Uterus (tissue), 4 donors: Measurements from ENCODE around the gene METAP2. TPM values are rescaled to one million over a fixed set of nuclear protein-coding genes. Genes with fewer than 3 reads are reported as not detected.

Source experiments
- DNase-seq, 2 donors: peaks; one replicate each; pipeline ENCODE4 v3.0.0-alpha.2; 2019 to 2020
- H3K27ac ChIP-seq, 2 donors: fragments of 200-600 bp; sonication (generic); 1 replicate in 1 of 2; 2 replicates in 1 of 2; pipeline ENCODE4 v1.5.1; 2016 to 2018
- H3K27me3 ChIP-seq, 2 donors: fragments of 200-600 bp; sonication (generic); one replicate each; pipeline ENCODE4 v1.5.1; 2018 to 2019; ENCODE audit warnings: control low read depth in 1 of 2
- H3K36me3 ChIP-seq, 2 donors: fragments of 200-600 bp; sonication (generic); one replicate each; pipeline ENCODE4 v1.5.1; 2019; ENCODE audit warnings: control low read depth in 1 of 2
- H3K4me1 ChIP-seq, 2 donors: fragments of 200-600 bp; sonication (generic); one replicate each; pipeline ENCODE4 v1.5.1; 2018 to 2019; ENCODE audit warnings: control low read depth in 1 of 2
- H3K4me3 ChIP-seq, 2 donors: fragments of 200-600 bp; sonication (generic); 1 replicate in 1 of 2; 2 replicates in 1 of 2; pipeline ENCODE4 v1.5.1; 2018 to 2019; ENCODE audit warnings: mild to moderate bottlenecking in 1 of 2
- H3K9me3 ChIP-seq, 2 donors: fragments of 200-600 bp; sonication (generic); one replicate each; pipeline ENCODE4 v1.5.1; 2019; ENCODE audit warnings: control low read depth in 1 of 2
- POLR2A ChIP-seq, 2 donors: fragments of 450-650 bp; IDR thresholded peaks; one replicate each; pipeline ENCODE4 v1.6.1; 2016; ENCODE audit warnings: antibody characterized with exemption in 2 of 2, mild to moderate bottlenecking in 1 of 2, moderate library complexity in 1 of 2
- intact Hi-C: fragments of 100-400 bp; cut with DNase I; formaldehyde crosslinking; loops from one replicate; pipeline ENCODE4 v1.15.1; 2023; ENCODE audit warnings: low total_unique reads
- total RNA-seq, 4 donors: library from RNA; depleted of rRNA in 3 of 4; stranded (reverse); fragments of >200 nt in 3 of 4; gene quantifications; one replicate each; pipeline versions ENCODE4 v1.1.0 to v1.2.4, GENCODE V29; 2014 to 2023
- TF ChIP-seq, protein P1 (sequence below), 4 experiments: fragments of 200-600 bp in 2 of 4; fragments of 450-650 bp in 2 of 4; sonication (generic) in 2 of 4; IDR thresholded peaks; one replicate each; pipeline ENCODE4 v1.5.1; 2016 to 2019; ENCODE audit warnings: antibody characterized with exemption in 4 of 4, mild to moderate bottlenecking in 2 of 4, moderate library complexity in 1 of 4
- donor health status: DM: yes; HTN: yes; CAD: no.

METAP2 gene
- total RNA-seq, 4 donors from 2014 or later, result 25.9 to 544 (median 72.8) TPM

GRCh38 chr12:95533985-95534384 lies 60.0 kb downstream of the METAP2 start:
- H3K4me1 ChIP-seq, result no peaks in the 10 kb centered on the region
- H3K4me3 ChIP-seq, result no peak overlapping the region
- DNase-seq, result no peak
- intact Hi-C loops, result loop anchor here (10.0 kb wide), 1 partner anchor 419 kb away; no protein-coding TSS in a partner anchor
- TF ChIP-seq, protein P1, sequence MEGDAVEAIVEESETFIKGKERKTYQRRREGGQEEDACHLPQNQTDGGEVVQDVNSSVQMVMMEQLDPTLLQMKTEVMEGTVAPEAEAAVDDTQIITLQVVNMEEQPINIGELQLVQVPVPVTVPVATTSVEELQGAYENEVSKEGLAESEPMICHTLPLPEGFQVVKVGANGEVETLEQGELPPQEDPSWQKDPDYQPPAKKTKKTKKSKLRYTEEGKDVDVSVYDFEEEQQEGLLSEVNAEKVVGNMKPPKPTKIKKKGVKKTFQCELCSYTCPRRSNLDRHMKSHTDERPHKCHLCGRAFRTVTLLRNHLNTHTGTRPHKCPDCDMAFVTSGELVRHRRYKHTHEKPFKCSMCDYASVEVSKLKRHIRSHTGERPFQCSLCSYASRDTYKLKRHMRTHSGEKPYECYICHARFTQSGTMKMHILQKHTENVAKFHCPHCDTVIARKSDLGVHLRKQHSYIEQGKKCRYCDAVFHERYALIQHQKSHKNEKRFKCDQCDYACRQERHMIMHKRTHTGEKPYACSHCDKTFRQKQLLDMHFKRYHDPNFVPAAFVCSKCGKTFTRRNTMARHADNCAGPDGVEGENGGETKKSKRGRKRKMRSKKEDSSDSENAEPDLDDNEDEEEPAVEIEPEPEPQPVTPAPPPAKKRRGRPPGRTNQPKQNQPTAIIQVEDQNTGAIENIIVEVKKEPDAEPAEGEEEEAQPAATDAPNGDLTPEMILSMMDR (IDR thresholded peaks at IDR 0.05), result no peak
- no peak for TF ChIP-seq POLR2A (IDR thresholded peaks at IDR 0.05)
- no peak overlapping the region for H3K27ac ChIP-seq
- H3K9me3 ChIP-seq, result no peaks in the 10 kb centered on the region
- H3K27me3 ChIP-seq, result no peaks in the 10 kb centered on the region
- H3K36me3 ChIP-seq, result no peaks in the 10 kb centered on the region

DNA sequence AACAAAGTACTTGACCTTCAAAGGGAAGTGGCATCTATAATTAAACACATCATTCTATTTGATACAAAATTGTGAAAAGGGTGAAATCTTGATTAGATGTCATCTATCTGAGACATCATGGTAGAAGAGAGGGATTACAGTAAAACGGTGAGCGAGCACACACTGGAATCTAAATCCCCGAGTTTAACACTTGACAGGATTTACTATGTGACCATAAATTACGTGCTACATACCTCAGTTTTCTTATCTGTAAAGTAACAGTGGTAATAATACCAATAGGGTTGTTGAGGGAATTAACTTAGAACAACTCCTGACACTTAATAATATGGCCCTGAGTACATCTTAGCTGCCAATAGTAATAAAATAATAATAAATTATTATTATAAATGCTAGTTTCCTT lies 64.1 kb downstream of the METAP2 start:
- Histone ChIP-seq H3K27me3 (no peaks in the 10 kb centered on the region), H3K4me1 (no peaks in the 10 kb centered on the region), H3K27ac (no peak overlapping the region), H3K9me3 (no peaks in the 10 kb centered on the region), H3K4me3 (no peak overlapping the region), H3K36me3 (no peaks in the 10 kb centered on the region)
- intact Hi-C loops, result loop anchor here (10.0 kb wide), 1 partner anchor 423 kb away; no protein-coding TSS in a partner anchor
- no peak for TF ChIP-seq POLR2A (IDR thresholded peaks at IDR 0.05)
- TF ChIP-seq, protein P1 (IDR thresholded peaks at IDR 0.05), result no peak
- DNase-seq, result no peak

GRCh38 chr12:95538656-95539055 lies 64.7 kb downstream of the METAP2 start:
- Histone ChIP-seq H3K4me1 (no peaks in the 10 kb centered on the region), H3K9me3 (no peaks in the 10 kb centered on the region), H3K4me3 (no peak overlapping the region), H3K36me3 (no peaks in the 10 kb centered on the region), H3K27ac (no peak overlapping the region), H3K27me3 (no peaks in the 10 kb centered on the region)
- no peak for TF ChIP-seq POLR2A (IDR thresholded peaks at IDR 0.05)
- TF ChIP-seq, protein P1 (IDR thresholded peaks at IDR 0.05), result no peak
- no peak for DNase-seq
- intact Hi-C loops, result loop anchor here (10.0 kb wide), 1 partner anchor 424 kb away; no protein-coding TSS in a partner anchor

DNA sequence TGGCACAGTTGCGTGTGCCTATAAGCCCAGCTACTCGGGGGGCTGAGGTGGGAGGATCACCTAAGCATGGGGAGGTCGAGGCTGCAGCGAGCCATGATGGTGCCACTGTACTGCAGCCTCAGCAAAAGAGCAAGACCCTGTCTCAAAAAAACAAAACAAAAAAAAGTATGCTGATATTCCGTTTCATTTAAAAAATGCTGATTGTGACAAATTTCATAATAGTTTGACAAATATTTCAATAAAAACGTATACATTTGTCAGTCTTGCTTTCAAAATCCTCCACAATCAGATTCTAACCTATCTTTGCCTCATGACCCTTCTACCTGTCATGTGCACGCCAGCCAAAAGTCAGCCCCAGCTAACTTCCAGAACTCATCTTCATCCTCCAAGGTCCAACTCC lies 67.5 kb downstream of the METAP2 start:
- TF ChIP-seq, protein P1 (IDR thresholded peaks at IDR 0.05), result no peak
- TF ChIP-seq POLR2A (IDR thresholded peaks at IDR 0.05), result no peak
- H3K27ac ChIP-seq, result no peak overlapping the region
- no peaks in the 10 kb centered on the region for H3K9me3 ChIP-seq
- no peaks in the 10 kb centered on the region for H3K36me3 ChIP-seq
- no peaks in the 10 kb centered on the region for H3K27me3 ChIP-seq
- no peaks in the 10 kb centered on the region for H3K4me1 ChIP-seq
- no peak for DNase-seq
- no peak overlapping the region for H3K4me3 ChIP-seq
- intact Hi-C loops, result no loop called here

DNA sequence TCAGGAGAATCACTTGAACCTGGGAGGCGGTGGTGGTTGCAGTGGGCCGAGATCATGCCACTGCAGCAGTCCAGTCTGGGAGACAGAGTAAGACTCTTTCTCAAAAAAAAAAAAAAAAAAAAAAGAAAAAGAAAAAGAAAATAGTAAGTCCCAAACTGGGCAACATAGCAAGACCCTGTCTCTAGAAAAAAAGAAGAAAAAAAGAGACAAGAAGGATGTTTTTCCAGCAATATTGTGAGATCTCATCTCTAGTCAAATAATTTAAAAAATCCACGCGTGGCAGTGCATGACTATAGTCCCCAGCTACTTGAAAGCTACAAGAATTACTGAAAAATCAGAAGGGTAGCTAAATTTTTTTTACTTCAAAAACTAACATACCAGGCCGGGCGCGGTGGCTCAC lies 69.4 kb downstream of the METAP2 start:
- DNase-seq, result no peak

More for the DNA sequence above, 69.4 kb downstream of the METAP2 start:
- H3K27ac ChIP-seq, result no peak overlapping the region
- intact Hi-C loops, result no loop called here
- H3K36me3 ChIP-seq, result no peaks in the 10 kb centered on the region
- H3K9me3 ChIP-seq, result no peaks in the 10 kb centered on the region
- no peak for TF ChIP-seq POLR2A (IDR thresholded peaks at IDR 0.05)
- TF ChIP-seq, protein P1 (IDR thresholded peaks at IDR 0.05), result no peak
- H3K27me3 ChIP-seq, result no peaks in the 10 kb centered on the region
- H3K4me3 ChIP-seq, result no peak overlapping the region
- H3K4me1 ChIP-seq, result no peaks in the 10 kb centered on the region
